Daoy (cell line): ENCODE data around the gene CHPF. TPM values are rescaled to one million over a fixed set of nuclear protein-coding genes. Genes with fewer than 3 reads are reported as not detected.

ENCODE experiments used
- DNase-seq: peaks from one replicate; pipeline ENCODE4 v3.0.0-alpha.2; 2015; ENCODE audit warnings: low read depth
- total RNA-seq: library from RNA; depleted of rRNA; stranded (reverse); fragments of >200 nt; shearing (Covaris generic); gene quantifications from 2 replicates; pipeline ENCODE4 v1.2.3, GENCODE V29; 2014

The CHPF gene
- total RNA-seq, 1 experiment from 2014 or later: 51.1 TPM

- no peak for DNase-seq
Measured at GRCh38 chr2:219514836-219515235, 28.8 kb downstream of the CHPF start.

GRCh38 chr2:219514196-219514761, 29.3 kb downstream of the CHPF start, which contains the start of gene ASIC4:
ASIC4 (plus strand) TSS chr2:219514482; CDS start chr2:219514725, 243 bp downstream.
- DNase-seq: no peak

- no peak for DNase-seq
Measured at GRCh38 chr2:219513787-219514186, 29.8 kb downstream of the CHPF start.

- DNase-seq: no peak
Measured at GRCh38 chr2:219512524-219513216, 30.9 kb downstream of the CHPF start.

- no peak for DNase-seq
Measured at GRCh38 chr2:219511547-219512325, 31.9 kb downstream of the CHPF start.

- DNase-seq: no peak
Measured at GRCh38 chr2:219510512-219511135, 33.0 kb downstream of the CHPF start.

- DNase-seq: peak; percentile 67
Measured at GRCh38 chr2:219509780-219510511, 33.7 kb downstream of the CHPF start.

- DNase-seq: no peak
Measured at GRCh38 chr2:219508971-219509779, 34.4 kb downstream of the CHPF start.

GRCh38 chr2:219508444-219508734, 35.2 kb downstream of the CHPF start:
- no peak for DNase-seq

- DNase-seq: no peak
Measured at GRCh38 chr2:219507581-219508443, 35.8 kb downstream of the CHPF start.

GRCh38 chr2:219506802-219507526, 36.6 kb downstream of the CHPF start:
- DNase-seq: no peak

- no peak for DNase-seq
Measured at GRCh38 chr2:219506153-219506801, 37.3 kb downstream of the CHPF start.

- DNase-seq: no peak
Measured at GRCh38 chr2:219505585-219505984, 38.0 kb downstream of the CHPF start.

- no peak for DNase-seq
Measured at GRCh38 chr2:219502618-219503017, 41.0 kb downstream of the CHPF start.

GRCh38 chr2:219501849-219502248, 41.8 kb downstream of the CHPF start:
- no peak for DNase-seq

GRCh38 chr2:219500135-219500534, 43.5 kb downstream of the CHPF start:
- no peak for DNase-seq

GRCh38 chr2:219499555-219499954, 44.1 kb downstream of the CHPF start:
- DNase-seq: no peak

- DNase-seq: no peak
Measured at GRCh38 chr2:219499058-219499307, 44.6 kb downstream of the CHPF start.
